ENCODE data around the gene UGT1A6.

DNA sequence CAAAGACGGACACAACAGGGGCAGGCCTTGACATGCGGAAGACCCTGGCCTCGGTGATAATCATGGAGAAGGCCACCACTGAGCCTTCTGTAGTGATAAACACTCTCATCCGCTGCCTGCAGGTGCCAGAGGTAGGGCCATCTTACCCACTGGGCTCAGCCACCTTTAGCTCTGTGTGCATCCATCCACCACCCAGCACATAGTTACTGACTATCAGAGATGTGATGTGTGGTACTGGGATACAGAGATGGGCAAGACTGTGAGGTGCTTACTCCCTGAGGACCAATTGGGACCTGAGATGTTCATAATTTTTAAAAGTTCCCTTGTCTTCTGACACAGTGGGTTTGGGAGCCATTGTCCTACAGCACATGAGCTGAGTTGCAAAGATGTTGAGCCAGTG lies 87.0 kb downstream of the UGT1A6 start:
- TF ChIP-seq CTCF (conservative IDR thresholded peaks at IDR 0.05; ENCODE audit: low read depth in 2 of 2) (no peak), POLR2AphosphoS5 (IDR thresholded peaks at IDR 0.05; ENCODE audit: low read depth) (no peak), JUNB (IDR thresholded peaks at IDR 0.05; ENCODE audit: unreplicated experiment) (no peak), ETS1 (IDR thresholded peaks at IDR 0.05) (no peak), EZH2 (IDR thresholded peaks at IDR 0.05; ENCODE audit: low read depth, unreplicated experiment) (no peak), ZNF331 (CRISPR knock-in tag; IDR thresholded peaks at IDR 0.05; ENCODE audit: low read depth) (no peak), NANOG (IDR thresholded peaks at IDR 0.05; ENCODE audit: borderline replicate concordance) (no peak), EZH2phosphoT487 (IDR thresholded peaks at IDR 0.05; ENCODE audit: unreplicated experiment) (no peak), CREB1 (CRISPR knock-in tag; IDR thresholded peaks at IDR 0.05; ENCODE audit: low read depth) (no peak), STAT1 (IDR thresholded peaks at IDR 0.05; ENCODE audit: unreplicated experiment) (no peak), ZNF114 (CRISPR knock-in tag; IDR thresholded peaks at IDR 0.05) (no peak)
- TF ChIP-seq, protein P1, sequence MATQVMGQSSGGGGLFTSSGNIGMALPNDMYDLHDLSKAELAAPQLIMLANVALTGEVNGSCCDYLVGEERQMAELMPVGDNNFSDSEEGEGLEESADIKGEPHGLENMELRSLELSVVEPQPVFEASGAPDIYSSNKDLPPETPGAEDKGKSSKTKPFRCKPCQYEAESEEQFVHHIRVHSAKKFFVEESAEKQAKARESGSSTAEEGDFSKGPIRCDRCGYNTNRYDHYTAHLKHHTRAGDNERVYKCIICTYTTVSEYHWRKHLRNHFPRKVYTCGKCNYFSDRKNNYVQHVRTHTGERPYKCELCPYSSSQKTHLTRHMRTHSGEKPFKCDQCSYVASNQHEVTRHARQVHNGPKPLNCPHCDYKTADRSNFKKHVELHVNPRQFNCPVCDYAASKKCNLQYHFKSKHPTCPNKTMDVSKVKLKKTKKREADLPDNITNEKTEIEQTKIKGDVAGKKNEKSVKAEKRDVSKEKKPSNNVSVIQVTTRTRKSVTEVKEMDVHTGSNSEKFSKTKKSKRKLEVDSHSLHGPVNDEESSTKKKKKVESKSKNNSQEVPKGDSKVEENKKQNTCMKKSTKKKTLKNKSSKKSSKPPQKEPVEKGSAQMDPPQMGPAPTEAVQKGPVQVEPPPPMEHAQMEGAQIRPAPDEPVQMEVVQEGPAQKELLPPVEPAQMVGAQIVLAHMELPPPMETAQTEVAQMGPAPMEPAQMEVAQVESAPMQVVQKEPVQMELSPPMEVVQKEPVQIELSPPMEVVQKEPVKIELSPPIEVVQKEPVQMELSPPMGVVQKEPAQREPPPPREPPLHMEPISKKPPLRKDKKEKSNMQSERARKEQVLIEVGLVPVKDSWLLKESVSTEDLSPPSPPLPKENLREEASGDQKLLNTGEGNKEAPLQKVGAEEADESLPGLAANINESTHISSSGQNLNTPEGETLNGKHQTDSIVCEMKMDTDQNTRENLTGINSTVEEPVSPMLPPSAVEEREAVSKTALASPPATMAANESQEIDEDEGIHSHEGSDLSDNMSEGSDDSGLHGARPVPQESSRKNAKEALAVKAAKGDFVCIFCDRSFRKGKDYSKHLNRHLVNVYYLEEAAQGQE (IDR thresholded peaks at IDR 0.05; ENCODE audit: unreplicated experiment): no peak
- TF ChIP-seq, protein P2, sequence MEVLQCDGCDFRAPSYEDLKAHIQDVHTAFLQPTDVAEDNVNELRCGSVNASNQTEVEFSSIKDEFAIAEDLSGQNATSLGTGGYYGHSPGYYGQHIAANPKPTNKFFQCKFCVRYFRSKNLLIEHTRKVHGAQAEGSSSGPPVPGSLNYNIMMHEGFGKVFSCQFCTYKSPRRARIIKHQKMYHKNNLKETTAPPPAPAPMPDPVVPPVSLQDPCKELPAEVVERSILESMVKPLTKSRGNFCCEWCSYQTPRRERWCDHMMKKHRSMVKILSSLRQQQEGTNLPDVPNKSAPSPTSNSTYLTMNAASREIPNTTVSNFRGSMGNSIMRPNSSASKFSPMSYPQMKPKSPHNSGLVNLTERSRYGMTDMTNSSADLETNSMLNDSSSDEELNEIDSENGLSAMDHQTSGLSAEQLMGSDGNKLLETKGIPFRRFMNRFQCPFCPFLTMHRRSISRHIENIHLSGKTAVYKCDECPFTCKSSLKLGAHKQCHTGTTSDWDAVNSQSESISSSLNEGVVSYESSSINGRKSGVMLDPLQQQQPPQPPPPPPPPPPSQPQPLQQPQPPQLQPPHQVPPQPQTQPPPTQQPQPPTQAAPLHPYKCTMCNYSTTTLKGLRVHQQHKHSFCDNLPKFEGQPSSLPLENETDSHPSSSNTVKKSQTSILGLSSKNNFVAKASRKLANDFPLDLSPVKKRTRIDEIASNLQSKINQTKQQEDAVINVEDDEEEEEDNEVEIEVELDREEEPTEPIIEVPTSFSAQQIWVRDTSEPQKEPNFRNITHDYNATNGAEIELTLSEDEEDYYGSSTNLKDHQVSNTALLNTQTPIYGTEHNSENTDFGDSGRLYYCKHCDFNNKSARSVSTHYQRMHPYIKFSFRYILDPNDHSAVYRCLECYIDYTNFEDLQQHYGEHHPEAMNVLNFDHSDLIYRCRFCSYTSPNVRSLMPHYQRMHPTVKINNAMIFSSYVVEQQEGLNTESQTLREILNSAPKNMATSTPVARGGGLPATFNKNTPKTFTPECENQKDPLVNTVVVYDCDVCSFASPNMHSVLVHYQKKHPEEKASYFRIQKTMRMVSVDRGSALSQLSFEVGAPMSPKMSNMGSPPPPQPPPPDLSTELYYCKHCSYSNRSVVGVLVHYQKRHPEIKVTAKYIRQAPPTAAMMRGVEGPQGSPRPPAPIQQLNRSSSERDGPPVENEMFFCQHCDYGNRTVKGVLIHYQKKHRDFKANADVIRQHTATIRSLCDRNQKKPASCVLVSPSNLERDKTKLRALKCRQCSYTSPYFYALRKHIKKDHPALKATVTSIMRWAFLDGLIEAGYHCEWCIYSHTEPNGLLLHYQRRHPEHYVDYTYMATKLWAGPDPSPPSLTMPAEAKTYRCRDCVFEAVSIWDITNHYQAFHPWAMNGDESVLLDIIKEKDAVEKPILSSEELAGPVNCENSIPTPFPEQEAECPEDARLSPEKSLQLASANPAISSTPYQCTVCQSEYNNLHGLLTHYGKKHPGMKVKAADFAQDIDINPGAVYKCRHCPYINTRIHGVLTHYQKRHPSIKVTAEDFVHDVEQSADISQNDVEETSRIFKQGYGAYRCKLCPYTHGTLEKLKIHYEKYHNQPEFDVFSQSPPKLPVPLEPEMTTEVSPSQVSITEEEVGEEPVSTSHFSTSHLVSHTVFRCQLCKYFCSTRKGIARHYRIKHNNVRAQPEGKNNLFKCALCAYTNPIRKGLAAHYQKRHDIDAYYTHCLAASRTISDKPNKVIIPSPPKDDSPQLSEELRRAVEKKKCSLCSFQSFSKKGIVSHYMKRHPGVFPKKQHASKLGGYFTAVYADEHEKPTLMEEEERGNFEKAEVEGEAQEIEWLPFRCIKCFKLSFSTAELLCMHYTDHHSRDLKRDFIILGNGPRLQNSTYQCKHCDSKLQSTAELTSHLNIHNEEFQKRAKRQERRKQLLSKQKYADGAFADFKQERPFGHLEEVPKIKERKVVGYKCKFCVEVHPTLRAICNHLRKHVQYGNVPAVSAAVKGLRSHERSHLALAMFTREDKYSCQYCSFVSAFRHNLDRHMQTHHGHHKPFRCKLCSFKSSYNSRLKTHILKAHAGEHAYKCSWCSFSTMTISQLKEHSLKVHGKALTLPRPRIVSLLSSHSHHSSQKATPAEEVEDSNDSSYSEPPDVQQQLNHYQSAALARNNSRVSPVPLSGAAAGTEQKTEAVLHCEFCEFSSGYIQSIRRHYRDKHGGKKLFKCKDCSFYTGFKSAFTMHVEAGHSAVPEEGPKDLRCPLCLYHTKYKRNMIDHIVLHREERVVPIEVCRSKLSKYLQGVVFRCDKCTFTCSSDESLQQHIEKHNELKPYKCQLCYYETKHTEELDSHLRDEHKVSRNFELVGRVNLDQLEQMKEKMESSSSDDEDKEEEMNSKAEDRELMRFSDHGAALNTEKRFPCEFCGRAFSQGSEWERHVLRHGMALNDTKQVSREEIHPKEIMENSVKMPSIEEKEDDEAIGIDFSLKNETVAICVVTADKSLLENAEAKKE (CRISPR knock-in tag; IDR thresholded peaks at IDR 0.05): no peak

Data from GM23338 (cell line).